ENCODE data around the gene KRT23.

GRCh38 chr17:40888196-40888720 is 49.2 kb downstream of the KRT23 start:
- TF ChIP-seq CTCF (IDR thresholded peaks at IDR 0.05) (no peak), POLR2A (IDR thresholded peaks at IDR 0.05) (no peak)
